H1 (cell line): ENCODE data around the gene EPN2. TPM values are rescaled to one million over a fixed set of nuclear protein-coding genes. Genes with fewer than 3 reads are reported as not detected.

Source experiments
- KDM4A ChIP-seq: IDR thresholded peaks from one replicate; pipeline ENCODE4 v1.7.1; 2012; ENCODE audit warnings: low read depth, mild to moderate bottlenecking, moderate library complexity, low read length, inconsistent platforms; ENCODE audit not compliant: severe bottlenecking
- NRF1 ChIP-seq: IDR thresholded peaks from 2 replicates; pipeline ENCODE4 v1.6.1; 2011; ENCODE audit warnings: mild to moderate bottlenecking, low read depth, low read length, improper control_type of control experiment
- RAD21 ChIP-seq, 2 experiments: IDR thresholded peaks in 1 of 2; conservative IDR thresholded peaks in 1 of 2; 2 replicates each; pipeline ENCODE4 v1.6.1; 2011; ENCODE audit warnings: low read depth in 2 of 2, low read length in 2 of 2, improper control_type of control experiment in 1 of 2, inconsistent platforms in 1 of 2, mild to moderate bottlenecking in 1 of 2, moderate library complexity in 1 of 2
- RFX5 ChIP-seq: IDR thresholded peaks from 2 replicates; pipeline ENCODE4 v1.6.1; 2011; ENCODE audit warnings: low read depth, low read length, improper control_type of control experiment, borderline replicate concordance
- SAP30 ChIP-seq: fragments of 300-600 bp; sonication (generic); IDR thresholded peaks from 2 replicates; pipeline ENCODE4 v1.7.1; 2012; ENCODE audit warnings: low read length, moderate library complexity, mild to moderate bottlenecking, inconsistent platforms; ENCODE audit not compliant: insufficient read depth, insufficient replicate concordance
- SP1 ChIP-seq: IDR thresholded peaks from 2 replicates; pipeline ENCODE4 v1.6.1; 2011; ENCODE audit warnings: low read depth, low read length
- polyA plus RNA-seq, 7 experiments: library from polyadenylated mRNA; depleted of rRNA in 3 of 7; stranded (reverse) in 5 of 7; unstranded in 2 of 7; fragments of >200 nt in 5 of 7; fragments of 200-250 nt in 2 of 7; gene quantifications; 1 replicate in 5 of 7; 2 replicates in 1 of 7; 4 replicates in 1 of 7; pipeline versions ENCODE4 v1.2.1 to v1.2.3, GENCODE V29; 2011 to 2013; ENCODE audit warnings: missing spikeins in 2 of 7, mixed read lengths in 2 of 7
- total RNA-seq: library from RNA; stranded (reverse); fragmentation: NEBNext Ultra II Directional; extraction: Animal tissue kit (Norgen Biotek cat#: 25700); gene quantifications from 2 replicates; pipeline ENCODE4 v1.2.1, GENCODE V29; 2021

The EPN2 gene
- total and polyA plus RNA-seq, 2 of the 8 experiments (the other 6 are each of a cell fraction or from before 2014, with no cell fraction given): 28.7 to 55.8 TPM

DNA sequence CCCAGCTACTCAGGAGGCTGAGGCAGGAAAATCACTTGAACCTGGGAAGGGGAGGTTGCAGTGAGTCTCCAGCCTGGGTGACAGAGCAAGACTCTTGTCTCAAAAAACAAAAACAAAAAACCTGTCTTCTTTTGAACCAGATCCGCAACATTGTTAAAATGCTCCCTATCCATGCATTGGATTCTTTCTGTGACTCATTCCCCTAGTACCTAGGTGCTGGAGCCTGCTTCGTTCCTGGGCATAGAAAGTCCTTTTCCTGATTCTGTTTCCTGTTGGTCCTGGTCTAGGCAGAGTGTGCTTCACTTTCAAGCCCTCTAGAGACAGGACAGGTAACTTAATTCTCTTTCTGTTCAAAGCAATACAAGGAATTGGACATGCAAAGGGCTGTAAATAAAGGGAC is 5.2 kb downstream of the EPN2 start (continued):
- TF ChIP-seq RAD21 (IDR thresholded peaks at IDR 0.05 in 1 of 2, conservative IDR thresholded peaks at IDR 0.05 in 1 of 2; ENCODE audit: low read depth in 2 of 2, low read length in 2 of 2): no peak
- no peak for TF ChIP-seq KDM4A
- TF ChIP-seq RFX5: no peak
- TF ChIP-seq SP1: no peak
- no peak for TF ChIP-seq NRF1
- no peak for TF ChIP-seq SAP30
